Measurements from ENCODE around the gene ITGB8. TPM values are rescaled to one million over a fixed set of nuclear protein-coding genes. Genes with fewer than 3 reads are reported as not detected.

ITGB8 gene
- total RNA-seq, 1 experiment from 2014 or later, result 13.9 TPM

DNA sequence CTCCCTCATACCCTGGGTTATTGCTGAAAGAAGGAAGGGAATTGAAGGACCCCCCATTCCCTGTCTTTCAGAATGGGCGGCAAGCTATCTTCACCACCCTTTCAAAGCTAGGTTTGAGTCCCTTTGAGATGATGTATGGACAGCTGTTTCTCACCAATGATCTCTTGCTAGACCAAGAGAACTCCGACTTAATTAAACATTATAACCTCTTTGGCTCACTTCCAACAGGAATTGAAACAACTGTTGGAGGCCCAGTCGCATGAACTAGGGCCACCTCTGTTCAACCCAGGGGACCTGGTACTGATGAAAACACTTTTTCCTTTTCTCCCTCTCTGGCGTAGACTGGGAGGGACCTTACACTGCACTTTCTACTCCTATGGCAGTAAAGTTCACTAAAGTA, 110.6 kb downstream of the ITGB8 start:
- no peak overlapping the region for H3K9ac ChIP-seq (ENCODE audit: low read length)
- no TSS peak for BruUV-seq (replicated peaks)
- DNase-seq (no peak), ATAC-seq (no peak)
- no peaks in the 10 kb centered on the region for H3K9me2 ChIP-seq (replicated peaks; ENCODE audit: low read length)
- H2AFZ ChIP-seq (ENCODE audit: low read length), result no peak overlapping the region
- TF ChIP-seq, protein P1, sequence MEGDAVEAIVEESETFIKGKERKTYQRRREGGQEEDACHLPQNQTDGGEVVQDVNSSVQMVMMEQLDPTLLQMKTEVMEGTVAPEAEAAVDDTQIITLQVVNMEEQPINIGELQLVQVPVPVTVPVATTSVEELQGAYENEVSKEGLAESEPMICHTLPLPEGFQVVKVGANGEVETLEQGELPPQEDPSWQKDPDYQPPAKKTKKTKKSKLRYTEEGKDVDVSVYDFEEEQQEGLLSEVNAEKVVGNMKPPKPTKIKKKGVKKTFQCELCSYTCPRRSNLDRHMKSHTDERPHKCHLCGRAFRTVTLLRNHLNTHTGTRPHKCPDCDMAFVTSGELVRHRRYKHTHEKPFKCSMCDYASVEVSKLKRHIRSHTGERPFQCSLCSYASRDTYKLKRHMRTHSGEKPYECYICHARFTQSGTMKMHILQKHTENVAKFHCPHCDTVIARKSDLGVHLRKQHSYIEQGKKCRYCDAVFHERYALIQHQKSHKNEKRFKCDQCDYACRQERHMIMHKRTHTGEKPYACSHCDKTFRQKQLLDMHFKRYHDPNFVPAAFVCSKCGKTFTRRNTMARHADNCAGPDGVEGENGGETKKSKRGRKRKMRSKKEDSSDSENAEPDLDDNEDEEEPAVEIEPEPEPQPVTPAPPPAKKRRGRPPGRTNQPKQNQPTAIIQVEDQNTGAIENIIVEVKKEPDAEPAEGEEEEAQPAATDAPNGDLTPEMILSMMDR (conservative IDR thresholded peaks at IDR 0.05; ENCODE audit: low read depth, low read length), result no peak
- TF ChIP-seq EZH2 (IDR thresholded peaks at IDR 0.05; ENCODE audit: low read length, unreplicated experiment) (no peak), EZH2phosphoT487 (IDR thresholded peaks at IDR 0.05; ENCODE audit: borderline replicate concordance, low read length) (no peak)
- H3K4me2 ChIP-seq (ENCODE audit: low read length), result peak overlapping the region; percentile 5; the same call in 1 of the 2 replicates
- intact Hi-C loops (cut with micrococcal nuclease), result no loop called here
- no peaks in the 10 kb centered on the region for H3K27me3 ChIP-seq (ENCODE audit: low read length)
- no peaks in the 10 kb centered on the region for H3F3A ChIP-seq (ENCODE audit: low read length, unreplicated experiment)
- H3K36me3 ChIP-seq (ENCODE audit: low read depth, low read length), result no peaks in the 10 kb centered on the region
- CTCF ChIA-PET, result no interaction called here
- H3K27ac ChIP-seq (ENCODE audit: low read length), result peak overlapping the region; percentile 30
- H3K4me3 ChIP-seq (ENCODE audit: low read length), result no peak overlapping the region
- H3K9me3 ChIP-seq (ENCODE audit: low read length), result peaks cover 7% of the 10 kb centered on the region; the same call in 1 of the 2 replicates
- POLR2A ChIA-PET (ENCODE audit: unreplicated experiment), result no interaction called here
- no peaks in the 10 kb centered on the region for H3K79me2 ChIP-seq (ENCODE audit: low read length)
- H4K20me1 ChIP-seq (ENCODE audit: low read length), result no peaks in the 10 kb centered on the region
- H3K4me1 ChIP-seq (ENCODE audit: insufficient read depth, low read length), result peaks cover 13% of the 10 kb centered on the region

DNA sequence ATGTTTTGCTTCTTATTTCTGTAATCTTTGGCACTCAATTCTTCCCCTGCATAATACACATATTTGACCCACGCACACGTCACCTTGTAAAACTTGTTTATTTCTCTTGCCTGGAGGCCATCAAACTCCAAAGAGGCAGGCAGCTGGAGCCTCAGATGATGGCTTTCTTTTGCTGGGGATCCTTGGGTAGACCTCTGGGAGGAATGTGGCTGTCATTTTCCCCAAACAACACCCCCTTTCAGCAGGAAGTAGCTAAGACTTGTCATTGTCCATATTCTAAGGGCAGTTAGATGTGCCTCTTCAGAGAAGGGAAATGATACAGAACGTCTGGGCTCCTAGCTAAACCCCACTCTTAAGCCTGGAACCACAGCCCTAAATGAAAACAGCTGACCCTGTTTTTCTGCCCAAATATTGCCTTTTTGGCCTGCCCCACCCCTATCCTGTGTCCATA, 111.3 kb downstream of the ITGB8 start:
- Histone ChIP-seq H3F3A (ENCODE audit: low read length, unreplicated experiment) (no peaks in the 10 kb centered on the region), H3K9me2 (replicated peaks; ENCODE audit: low read length) (no peaks in the 10 kb centered on the region), H4K20me1 (ENCODE audit: low read length) (no peaks in the 10 kb centered on the region), H3K27me3 (ENCODE audit: low read length) (no peaks in the 10 kb centered on the region), H3K79me2 (ENCODE audit: low read length) (no peaks in the 10 kb centered on the region), H3K9ac (ENCODE audit: low read length) (no peak overlapping the region), H3K27ac (ENCODE audit: low read length) (peak overlapping the region; percentile 30; the same call in 1 of the 2 replicates), H3K36me3 (ENCODE audit: low read depth, low read length) (no peaks in the 10 kb centered on the region), H3K4me2 (ENCODE audit: low read length) (peak overlapping the region; percentile 29; the same call in 1 of the 2 replicates), H3K4me3 (ENCODE audit: low read length) (no peak overlapping the region), H2AFZ (ENCODE audit: low read length) (peak overlapping the region; percentile 23; the same call in 1 of the 2 replicates), H3K4me1 (ENCODE audit: insufficient read depth, low read length) (peaks cover 13% of the 10 kb centered on the region), H3K9me3 (ENCODE audit: low read length) (peaks cover 7% of the 10 kb centered on the region; the same call in 1 of the 2 replicates)
- peak; percentile 89 for ATAC-seq
- POLR2A ChIA-PET (ENCODE audit: unreplicated experiment), result no interaction called here
- TF ChIP-seq, protein P1 (conservative IDR thresholded peaks at IDR 0.05; ENCODE audit: low read depth, low read length), result no peak
- TF ChIP-seq EZH2 (IDR thresholded peaks at IDR 0.05; ENCODE audit: low read length, unreplicated experiment), result no peak
- no peak for TF ChIP-seq EZH2phosphoT487 (IDR thresholded peaks at IDR 0.05; ENCODE audit: borderline replicate concordance, low read length)
- intact Hi-C loops (cut with micrococcal nuclease), result no loop called here
- peak; percentile 80 for DNase-seq
- no TSS peak for BruUV-seq (replicated peaks)
- CTCF ChIA-PET, result interaction anchor here (0.6 kb wide), 1 partner anchor 115 kb away, joined by 4 read pairs; no protein-coding TSS in a partner anchor

DNA sequence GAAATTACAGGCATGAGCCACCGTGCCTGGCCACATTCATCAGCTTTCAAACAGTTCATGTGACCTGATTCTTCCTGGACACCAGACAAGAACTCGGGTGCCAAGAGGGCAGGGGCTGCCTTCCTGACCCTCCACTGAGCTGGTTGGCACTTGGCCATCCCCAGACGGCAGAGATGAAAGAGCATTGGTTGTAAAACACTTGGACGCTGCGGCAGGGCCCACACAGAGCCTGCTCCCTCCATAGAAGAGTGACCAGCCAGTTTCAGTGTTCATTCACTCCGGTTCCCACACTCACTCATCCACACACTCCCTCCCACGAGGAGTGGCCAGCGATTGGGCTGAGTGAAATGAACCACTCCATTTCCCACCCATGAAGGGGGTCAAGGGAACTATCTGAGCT, 112.3 kb downstream of the ITGB8 start:
- BruUV-seq (replicated peaks), result no TSS peak
- no peaks in the 10 kb centered on the region for H3K9me2 ChIP-seq (replicated peaks; ENCODE audit: low read length)
- no peak for DNase-seq
- H3K9ac ChIP-seq (ENCODE audit: low read length), result no peak overlapping the region
- CTCF ChIA-PET, result no interaction called here
- no peaks in the 10 kb centered on the region for H3F3A ChIP-seq (ENCODE audit: low read length, unreplicated experiment)
- H3K36me3 ChIP-seq (ENCODE audit: low read depth, low read length), result no peaks in the 10 kb centered on the region
- TF ChIP-seq, protein P1 (conservative IDR thresholded peaks at IDR 0.05; ENCODE audit: low read depth, low read length), result no peak
- TF ChIP-seq EZH2 (IDR thresholded peaks at IDR 0.05; ENCODE audit: low read length, unreplicated experiment) (no peak), EZH2phosphoT487 (IDR thresholded peaks at IDR 0.05; ENCODE audit: borderline replicate concordance, low read length) (no peak)
- H3K27ac ChIP-seq (ENCODE audit: low read length), result no peak overlapping the region
- no peaks in the 10 kb centered on the region for H3K79me2 ChIP-seq (ENCODE audit: low read length)
- H3K4me2 ChIP-seq (ENCODE audit: low read length), result no peak overlapping the region
- no peak overlapping the region for H2AFZ ChIP-seq (ENCODE audit: low read length)
- no peaks in the 10 kb centered on the region for H4K20me1 ChIP-seq (ENCODE audit: low read length)
- intact Hi-C loops (cut with micrococcal nuclease), result no loop called here
- H3K4me3 ChIP-seq (ENCODE audit: low read length), result no peak overlapping the region
- H3K4me1 ChIP-seq (ENCODE audit: insufficient read depth, low read length), result peaks cover 13% of the 10 kb centered on the region
- peaks cover 7% of the 10 kb centered on the region; the same call in 1 of the 2 replicates for H3K9me3 ChIP-seq (ENCODE audit: low read length)
- POLR2A ChIA-PET (ENCODE audit: unreplicated experiment), result no interaction called here
- no peak for ATAC-seq
- no peaks in the 10 kb centered on the region for H3K27me3 ChIP-seq (ENCODE audit: low read length)
